ENCODE measurements around the gene CCDC91.

The CCDC91 gene

DNA sequence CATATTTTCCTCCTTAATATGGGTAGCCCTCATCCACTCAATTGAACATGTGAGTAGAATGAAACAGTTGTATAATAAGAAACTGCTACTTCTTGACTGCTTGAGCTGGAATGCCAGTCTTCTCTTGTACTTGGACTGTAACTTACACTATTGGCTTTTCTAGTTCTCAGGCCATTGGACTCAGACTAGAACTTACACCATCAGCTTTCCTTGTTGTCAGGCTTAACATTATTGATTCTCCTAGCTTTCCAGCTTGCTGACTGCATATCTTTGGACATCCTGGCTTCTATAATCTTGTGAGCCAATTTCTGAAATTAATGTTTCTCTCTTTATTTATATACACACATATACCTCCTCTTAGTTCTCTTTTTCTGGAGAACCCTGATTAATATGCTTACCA lies 24.8 kb downstream of the CCDC91 start:
- TF ChIP-seq, protein P1, sequence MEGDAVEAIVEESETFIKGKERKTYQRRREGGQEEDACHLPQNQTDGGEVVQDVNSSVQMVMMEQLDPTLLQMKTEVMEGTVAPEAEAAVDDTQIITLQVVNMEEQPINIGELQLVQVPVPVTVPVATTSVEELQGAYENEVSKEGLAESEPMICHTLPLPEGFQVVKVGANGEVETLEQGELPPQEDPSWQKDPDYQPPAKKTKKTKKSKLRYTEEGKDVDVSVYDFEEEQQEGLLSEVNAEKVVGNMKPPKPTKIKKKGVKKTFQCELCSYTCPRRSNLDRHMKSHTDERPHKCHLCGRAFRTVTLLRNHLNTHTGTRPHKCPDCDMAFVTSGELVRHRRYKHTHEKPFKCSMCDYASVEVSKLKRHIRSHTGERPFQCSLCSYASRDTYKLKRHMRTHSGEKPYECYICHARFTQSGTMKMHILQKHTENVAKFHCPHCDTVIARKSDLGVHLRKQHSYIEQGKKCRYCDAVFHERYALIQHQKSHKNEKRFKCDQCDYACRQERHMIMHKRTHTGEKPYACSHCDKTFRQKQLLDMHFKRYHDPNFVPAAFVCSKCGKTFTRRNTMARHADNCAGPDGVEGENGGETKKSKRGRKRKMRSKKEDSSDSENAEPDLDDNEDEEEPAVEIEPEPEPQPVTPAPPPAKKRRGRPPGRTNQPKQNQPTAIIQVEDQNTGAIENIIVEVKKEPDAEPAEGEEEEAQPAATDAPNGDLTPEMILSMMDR (IDR thresholded peaks at IDR 0.05; ENCODE audit: control insufficient read depth, extremely low read depth, insufficient read depth), result no peak
- H3K4me3 ChIP-seq (ENCODE audit: low read depth, low read length), result no peak overlapping the region
- DNase-seq (ENCODE audit: low read depth), result no peak

DNA sequence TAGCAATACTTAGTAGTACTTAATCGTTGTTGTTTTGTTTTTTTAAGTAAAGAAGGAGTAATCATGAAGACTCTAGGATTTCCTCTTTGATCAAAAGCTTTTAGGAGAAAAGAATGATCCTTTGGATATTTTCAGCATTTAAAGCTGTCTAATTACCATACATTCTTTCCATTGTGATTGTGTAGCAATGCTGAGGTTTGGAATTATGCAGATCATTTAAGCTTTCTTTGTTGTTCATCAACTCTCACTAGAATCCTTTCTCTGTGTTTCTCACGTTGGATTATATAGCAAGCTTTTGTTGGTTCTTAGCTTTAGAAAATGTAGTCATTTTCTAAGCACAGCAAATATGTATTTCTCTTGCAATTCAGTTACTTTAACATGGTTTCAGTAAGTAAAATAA lies 25.8 kb downstream of the CCDC91 start:
- TF ChIP-seq, protein P1 (IDR thresholded peaks at IDR 0.05; ENCODE audit: control insufficient read depth, extremely low read depth, insufficient read depth), result no peak
- no peak overlapping the region for H3K4me3 ChIP-seq (ENCODE audit: low read depth, low read length)
- no peak for DNase-seq (ENCODE audit: low read depth)

DNA sequence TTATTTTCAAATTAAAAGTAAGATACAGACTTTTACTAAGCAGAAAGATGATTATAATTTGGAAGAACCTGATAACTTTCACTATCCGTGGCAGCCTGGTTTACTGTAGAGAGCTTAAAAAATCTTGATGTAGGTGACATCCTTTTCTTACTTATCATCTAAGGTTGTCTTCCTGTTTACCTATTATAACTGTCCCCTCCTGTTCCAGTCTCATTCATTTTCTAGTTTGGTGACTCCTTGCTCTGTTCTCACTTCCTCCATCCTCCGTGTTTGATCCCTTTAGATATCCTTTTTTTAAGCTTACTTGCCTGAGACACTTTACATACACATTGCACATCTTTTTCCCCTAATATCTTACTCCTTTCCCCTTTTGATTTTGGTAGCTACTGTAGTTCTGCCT lies 27.5 kb downstream of the CCDC91 start:
- H3K4me3 ChIP-seq (ENCODE audit: low read depth, low read length), result no peak overlapping the region
- TF ChIP-seq, protein P1 (IDR thresholded peaks at IDR 0.05; ENCODE audit: control insufficient read depth, extremely low read depth, insufficient read depth), result no peak
- no peak for DNase-seq (ENCODE audit: low read depth)

DNA sequence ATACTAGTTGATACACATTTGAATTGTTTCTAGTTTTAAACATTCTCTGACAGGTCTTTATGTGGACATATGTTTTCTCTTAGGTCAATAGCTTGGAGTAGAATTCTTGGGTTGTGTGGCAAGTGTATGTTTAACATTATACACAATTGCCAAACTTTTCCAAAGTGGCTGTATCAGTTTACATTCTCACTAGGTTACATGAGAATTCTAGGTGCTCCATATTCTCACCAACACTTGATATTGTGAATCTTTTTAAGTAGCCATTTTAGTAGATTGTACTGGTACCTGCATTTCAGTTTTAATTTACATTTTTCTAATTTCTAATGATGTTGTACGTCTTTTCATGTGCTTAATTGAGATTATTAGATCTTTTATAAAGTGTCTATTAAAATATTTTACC lies 28.6 kb downstream of the CCDC91 start:
- DNase-seq (ENCODE audit: low read depth), result no peak
- no peak overlapping the region for H3K4me3 ChIP-seq (ENCODE audit: low read depth, low read length)
- TF ChIP-seq, protein P1 (IDR thresholded peaks at IDR 0.05; ENCODE audit: control insufficient read depth, extremely low read depth, insufficient read depth), result no peak

DNA sequence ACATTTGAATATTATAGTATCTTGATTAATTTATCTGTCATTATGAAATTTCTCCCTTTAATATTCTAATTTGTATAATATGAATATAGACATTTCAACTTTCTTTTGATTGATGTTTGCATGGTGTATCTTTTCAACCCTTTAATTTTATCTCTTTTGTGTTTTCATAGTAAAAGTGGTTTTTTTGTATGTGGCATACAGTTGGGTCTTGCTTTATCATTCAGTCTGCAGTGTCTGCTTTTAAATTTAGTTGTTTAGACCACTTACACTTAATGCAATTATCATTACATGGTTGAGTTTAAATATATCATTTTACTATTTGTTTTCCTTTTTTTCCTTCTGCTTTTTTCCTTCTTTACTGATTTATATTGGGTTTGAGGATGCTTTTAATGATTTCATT lies 29.6 kb downstream of the CCDC91 start:
- TF ChIP-seq, protein P1 (IDR thresholded peaks at IDR 0.05; ENCODE audit: control insufficient read depth, extremely low read depth, insufficient read depth), result no peak
- H3K4me3 ChIP-seq (ENCODE audit: low read depth, low read length), result no peak overlapping the region
- no peak for DNase-seq (ENCODE audit: low read depth)

DNA sequence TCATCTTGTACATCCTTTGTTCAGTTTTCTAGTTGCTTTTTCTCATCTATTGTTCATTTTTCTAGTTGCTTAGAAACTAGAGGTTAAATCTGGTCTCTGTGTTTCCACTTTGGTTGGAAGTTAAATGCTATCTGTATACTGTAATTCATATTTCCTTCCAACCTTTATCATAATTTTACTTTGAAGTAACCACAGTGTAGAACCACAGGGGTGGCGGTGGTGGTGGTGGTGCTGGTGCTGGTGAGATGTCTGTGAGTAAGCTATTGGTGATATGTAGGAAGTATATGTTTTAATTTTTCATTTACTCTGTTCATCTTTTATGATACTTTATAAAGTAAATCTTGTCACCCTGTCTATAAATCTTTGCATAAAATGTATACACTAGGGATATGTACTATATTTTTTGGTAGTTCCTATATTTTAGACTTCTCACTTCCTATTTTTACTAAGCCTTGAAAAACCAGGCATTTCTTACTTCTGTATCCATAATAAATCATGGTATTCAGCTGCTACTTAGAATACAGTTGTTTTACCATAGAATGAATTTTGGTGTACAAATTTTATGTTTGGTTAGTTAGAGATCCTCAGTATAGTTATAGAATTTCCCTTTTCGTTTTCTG lies 31.9 kb downstream of the CCDC91 start:
- TF ChIP-seq, protein P1 (IDR thresholded peaks at IDR 0.05; ENCODE audit: control insufficient read depth, extremely low read depth, insufficient read depth), result no peak
- DNase-seq (ENCODE audit: low read depth), result no peak
- no peak overlapping the region for H3K4me3 ChIP-seq (ENCODE audit: low read depth, low read length)

DNA sequence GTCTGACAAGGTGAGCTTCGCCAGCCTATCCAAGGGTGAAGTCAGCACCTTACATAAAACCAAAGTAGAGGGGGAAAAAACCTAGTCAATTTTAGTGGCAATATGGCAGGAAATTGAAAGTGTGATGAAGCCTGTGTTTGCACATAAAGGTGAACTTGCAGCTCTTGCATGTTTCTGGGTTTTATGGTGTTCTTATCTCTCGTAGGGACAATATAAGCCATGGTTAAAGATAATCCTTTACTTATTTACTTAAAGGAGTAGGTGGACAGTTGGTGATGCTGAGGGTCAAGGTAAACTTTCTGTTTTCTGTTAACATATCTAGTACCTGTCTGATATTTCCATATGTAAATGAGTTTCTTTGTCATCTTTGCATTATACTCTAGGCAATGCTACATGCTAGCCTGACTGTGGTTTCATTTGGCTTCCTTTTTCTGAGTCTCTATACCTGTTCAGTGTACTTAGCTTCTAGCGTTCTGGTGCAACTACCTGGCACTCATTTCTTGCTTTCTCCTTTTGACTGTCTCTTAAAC lies 32.8 kb downstream of the CCDC91 start:
- TF ChIP-seq, protein P1 (IDR thresholded peaks at IDR 0.05; ENCODE audit: control insufficient read depth, extremely low read depth, insufficient read depth), result no peak
- H3K4me3 ChIP-seq (ENCODE audit: low read depth, low read length), result no peak overlapping the region
- no peak for DNase-seq (ENCODE audit: low read depth)
